ENCODE measurements around the gene C7. TPM values are rescaled to one million over a fixed set of nuclear protein-coding genes. Genes with fewer than 3 reads are reported as not detected.
"Not testable (repeated sequence)": the region's sequence is repeated elsewhere in the genome, so short reads cannot be mapped to it uniquely, and the experiment has no call there.

The C7 gene
- total RNA-seq, 1 donor from 2014 or later, result 0.33 TPM

GRCh38 chr5:41010572-41010971 is 101.3 kb downstream of the C7 start:
- no peak overlapping the region for H3K27ac Mint-ChIP-seq (ENCODE audit: unreplicated experiment)
- no peaks in the 10 kb centered on the region for H3K4me1 Mint-ChIP-seq
- H3K9me3 Mint-ChIP-seq, result no peaks in the 10 kb centered on the region

GRCh38 chr5:41012318-41012717 is 103.0 kb downstream of the C7 start:
- H3K27me3 Mint-ChIP-seq (ENCODE audit: low read depth), result no peaks in the 10 kb centered on the region

More at GRCh38 chr5:41010572-41010971, 101.3 kb downstream of the C7 start:
- no peak for DNase-seq (ENCODE audit: low read depth, low spot score)
- no peaks in the 10 kb centered on the region for H3K27me3 Mint-ChIP-seq (ENCODE audit: low read depth)
- TF ChIP-seq CTCF (conservative IDR thresholded peaks at IDR 0.05), result no peak
- no peaks in the 10 kb centered on the region for H3K36me3 Mint-ChIP-seq (ENCODE audit: low read depth)
- no peak overlapping the region for H3K4me3 Mint-ChIP-seq

GRCh38 chr5:41022600-41022999 is 113.3 kb downstream of the C7 start:
- H3K27me3 Mint-ChIP-seq (ENCODE audit: low read depth); H3K27ac Mint-ChIP-seq (ENCODE audit: unreplicated experiment); H3K4me3 Mint-ChIP-seq; H3K36me3 Mint-ChIP-seq (ENCODE audit: low read depth); DNase-seq (ENCODE audit: low read depth, low spot score); H3K9me3 Mint-ChIP-seq; H3K4me1 Mint-ChIP-seq: not testable (repeated sequence)

More at GRCh38 chr5:41012318-41012717, 103.0 kb downstream of the C7 start:
- no peak overlapping the region for H3K27ac Mint-ChIP-seq (ENCODE audit: unreplicated experiment)
- no peak overlapping the region for H3K4me3 Mint-ChIP-seq
- H3K4me1 Mint-ChIP-seq, result no peaks in the 10 kb centered on the region
- no peaks in the 10 kb centered on the region for H3K9me3 Mint-ChIP-seq
- DNase-seq (ENCODE audit: low read depth, low spot score), result no peak
- no peaks in the 10 kb centered on the region for H3K36me3 Mint-ChIP-seq (ENCODE audit: low read depth)
- no peak for TF ChIP-seq CTCF (conservative IDR thresholded peaks at IDR 0.05)

Other genes with a start within 250 kb of the C7 start
- gene PTGER4, start 229.6 kb upstream of the C7 start, total RNA-seq, result not detected in 2 replicates
- 18.5 and 19.7 TPM in 2 replicates for gene TTC33, start 153.5 kb upstream of the C7 start, total RNA-seq
- 39.2 and 41.8 TPM in 2 replicates for gene PRKAA1, start 111.1 kb upstream of the C7 start, total RNA-seq
- gene RPL37, start 74.3 kb upstream of the C7 start, total RNA-seq, result 1,432 and 1,510 TPM in 2 replicates
- not detected in 2 replicates for gene CARD6, start 68.1 kb upstream of the C7 start, total RNA-seq
- gene MROH2B, start 161.8 kb downstream of the C7 start, total RNA-seq, result not detected in 2 replicates